Measurements from ENCODE around the gene CREB5. TPM values are rescaled to one million over a fixed set of nuclear protein-coding genes. Genes with fewer than 3 reads are reported as not detected.

The CREB5 gene
- total and polyA plus RNA-seq, 2 experiments from 2014 or later: 2.4 to 4.4 TPM

GRCh38 chr7:28432105-28432504 lies 19.8 kb downstream of the CREB5 start:
- no peaks in the 10 kb centered on the region for H3K27me3 ChIP-seq (ENCODE audit: insufficient read depth)
- no peaks in the 10 kb centered on the region for H3K79me2 ChIP-seq (replicated peaks; ENCODE audit: insufficient read depth)
- H3K4me3 ChIP-seq: no peak overlapping the region
- Mint-ChIP-seq H3K9me3 (no peaks in the 10 kb centered on the region), H3K4me1 (peaks cover 59% of the 10 kb centered on the region), H3K27me3 (ENCODE audit: insufficient read depth, low read depth, poor library complexity) (peaks cover 3% of the 10 kb centered on the region), H3K27ac (no peak overlapping the region), H3K4me3 (no peak overlapping the region), H3K36me3 (ENCODE audit: low read depth) (no peaks in the 10 kb centered on the region; the same call in 2 of the 3 replicates)
- H3F3A ChIP-seq (replicated peaks; ENCODE audit: low read depth): no peaks in the 10 kb centered on the region
- TF ChIP-seq ZNF114 (CRISPR knock-in tag; IDR thresholded peaks at IDR 0.05) (no peak), REST (IDR thresholded peaks at IDR 0.05; ENCODE audit: unreplicated experiment) (no peak), ZNF462 (CRISPR knock-in tag; IDR thresholded peaks at IDR 0.05) (no peak), CTCF (conservative IDR thresholded peaks at IDR 0.05; ENCODE audit: low read depth in 2 of 2) (no peak), STAT1 (IDR thresholded peaks at IDR 0.05; ENCODE audit: unreplicated experiment) (no peak), EZH2 (IDR thresholded peaks at IDR 0.05; ENCODE audit: low read depth, unreplicated experiment) (no peak), JUNB (IDR thresholded peaks at IDR 0.05; ENCODE audit: unreplicated experiment) (no peak), CREB1 (CRISPR knock-in tag; IDR thresholded peaks at IDR 0.05; ENCODE audit: low read depth) (no peak), ZNF331 (CRISPR knock-in tag; IDR thresholded peaks at IDR 0.05; ENCODE audit: low read depth) (no peak), NANOG (IDR thresholded peaks at IDR 0.05; ENCODE audit: borderline replicate concordance) (no peak), POLR2AphosphoS5 (IDR thresholded peaks at IDR 0.05; ENCODE audit: low read depth) (no peak), EZH2phosphoT487 (IDR thresholded peaks at IDR 0.05; ENCODE audit: unreplicated experiment) (no peak), ETS1 (IDR thresholded peaks at IDR 0.05) (no peak)
- H3K27ac ChIP-seq (ENCODE audit: low read depth): no peak overlapping the region
- H3K9me2 ChIP-seq (ENCODE audit: insufficient read depth): no peaks in the 10 kb centered on the region
- H3K4me2 ChIP-seq: no peak overlapping the region
- ATAC-seq (no peak), DNase-seq (ENCODE audit: low spot score) (no peak)
- H2AFZ ChIP-seq: no peak overlapping the region; the same call in 1 of the 2 replicates
- H3K4me1 ChIP-seq (ENCODE audit: insufficient read depth): peaks cover 48% of the 10 kb centered on the region
- H3K36me3 ChIP-seq (ENCODE audit: insufficient read depth): no peaks in the 10 kb centered on the region
- H4K20me1 ChIP-seq (replicated peaks; ENCODE audit: insufficient read depth): no peaks in the 10 kb centered on the region
